Endothelial cell of umbilical vein (primary cell): ENCODE measurements around the gene MRPS5. TPM values are rescaled to one million over a fixed set of nuclear protein-coding genes. Genes with fewer than 3 reads are reported as not detected.

Experiments
- BruUV-seq: library from RNA; stranded (reverse); fragments of 400-500 nt; replicated peaks from 2 replicates; lab custom pipeline; 2021; lab: Mats Ljungman, UMichigan
- CTCF ChIA-PET: fragments of 300-600, 350-600 bp; sonication (Branson Sonifier 250); formaldehyde crosslinking; loops from one replicate; lab custom pipeline; 2021; ENCODE audit warnings: antibody characterized with exemption, inconsistent platforms; lab: Charles Lee
- POLR2A ChIA-PET: fragments of 300-600, 350-600 bp; sonication (Branson Sonifier 250); formaldehyde crosslinking; loops from one replicate; lab custom pipeline; 2021; ENCODE audit warnings: antibody characterized with exemption, inconsistent platforms; lab: Charles Lee
- DNase-seq: peaks from one replicate; pipeline ENCODE4 v3.0.0-alpha.2; 2011; ENCODE audit warnings: low read depth, low spot score
- FAIRE-seq: peaks from 2 replicates; lab custom pipeline; 2011; peaks lifted over from hg19 to GRCh38; lab: Jason Lieb, UNC
- H2AFZ ChIP-seq: 2 replicates; pipeline ENCODE4 v1.6.0; 2012; ENCODE audit warnings: low read depth, low read length, control low read depth, inconsistent platforms
- H3K27ac ChIP-seq: 2 replicates; pipeline ENCODE4 v1.5.1; 2011; ENCODE audit warnings: low read depth, mild to moderate bottlenecking, control low read depth, low read length, moderate library complexity; ENCODE audit not compliant: insufficient read depth
- H3K27me3 ChIP-seq, 2 experiments: 2 replicates each; pipeline versions ENCODE4 v1.6.0 to v1.6.1; 2011; ENCODE audit warnings: low read length in 2 of 2, mixed read lengths in 1 of 2; ENCODE audit not compliant: control insufficient read depth in 2 of 2, insufficient read depth in 2 of 2
- H3K36me3 ChIP-seq, 2 experiments: 2 replicates in 1 of 2; 3 replicates in 1 of 2; pipeline ENCODE4 v1.5.1; 2011; ENCODE audit warnings: low read length in 2 of 2, mild to moderate bottlenecking in 1 of 2, moderate library complexity in 1 of 2; ENCODE audit not compliant: control insufficient read depth in 2 of 2, insufficient read depth in 2 of 2; ENCODE audit errors: extremely low read depth in 1 of 2
- H3K4me1 ChIP-seq: 3 replicates; pipeline ENCODE4 v1.5.1; 2011; ENCODE audit warnings: mild to moderate bottlenecking, low read length; ENCODE audit not compliant: control insufficient read depth, insufficient read depth; ENCODE audit errors: extremely low read depth
- H3K4me2 ChIP-seq: 2 replicates; pipeline ENCODE4 v1.6.1; 2011; ENCODE audit warnings: low read length, control low read depth, mixed read lengths; ENCODE audit not compliant: insufficient read depth
- H3K4me3 ChIP-seq, 3 experiments: fragments of 200-600 bp in 1 of 3; sonication (generic), shearing (Covaris generic) in 1 of 3; replicated peaks in 1 of 3; 2 replicates each; pipeline ENCODE4 v1.5.1; 2011 to 2016; ENCODE audit warnings: control low read depth in 3 of 3, low read length in 3 of 3, mild to moderate bottlenecking in 2 of 3, inconsistent platforms in 1 of 3, low read depth in 1 of 3, moderate library complexity in 1 of 3; ENCODE audit not compliant: insufficient read depth in 1 of 3
- H3K79me2 ChIP-seq: 2 replicates; pipeline ENCODE4 v1.6.0; 2012; ENCODE audit warnings: low read length, inconsistent platforms; ENCODE audit not compliant: control insufficient read depth, insufficient read depth
- H3K9ac ChIP-seq: replicated peaks from 2 replicates; pipeline ENCODE3; 2011; ENCODE audit warnings: low read length, control low read depth; ENCODE audit not compliant: insufficient read depth; ENCODE audit errors: extremely low read depth
- H3K9me1 ChIP-seq: replicated peaks from 3 replicates; pipeline ENCODE4 v1.6.0; 2011; ENCODE audit warnings: mild to moderate bottlenecking, low read length; ENCODE audit not compliant: control insufficient read depth, insufficient read depth; ENCODE audit errors: extremely low read depth
- H3K9me3 ChIP-seq: replicated peaks from 2 replicates; pipeline ENCODE4 v1.5.1; 2012; ENCODE audit warnings: low read length, inconsistent platforms; ENCODE audit not compliant: control insufficient read depth, insufficient read depth
- H4K20me1 ChIP-seq: replicated peaks from 2 replicates; pipeline ENCODE3; 2011; ENCODE audit warnings: mild to moderate bottlenecking, low read length; ENCODE audit not compliant: control insufficient read depth, insufficient read depth; ENCODE audit errors: extremely low read depth
- EZH2 ChIP-seq: IDR thresholded peaks from 2 replicates; pipeline ENCODE4 v1.6.1; 2012; ENCODE audit warnings: borderline replicate concordance, low read depth, mild to moderate bottlenecking, moderate library complexity, low read length, inconsistent platforms; ENCODE audit not compliant: severe bottlenecking
- FOS ChIP-seq: IDR thresholded peaks from 2 replicates; pipeline ENCODE4 v1.6.1; 2011; ENCODE audit warnings: mild to moderate bottlenecking, low read length, moderate library complexity, borderline replicate concordance; ENCODE audit not compliant: insufficient read depth
- GATA2 ChIP-seq: IDR thresholded peaks from 2 replicates; pipeline ENCODE4 v1.7.0; 2011; ENCODE audit warnings: low read depth, mild to moderate bottlenecking, moderate library complexity, mixed read lengths, low read length; ENCODE audit not compliant: insufficient read length, insufficient read depth
- JUN ChIP-seq: IDR thresholded peaks from 2 replicates; pipeline ENCODE4 v1.6.1; 2011; ENCODE audit warnings: borderline replicate concordance, low read depth; ENCODE audit not compliant: insufficient read length, insufficient read depth
- MYC ChIP-seq: IDR thresholded peaks from one replicate; pipeline ENCODE4 v1.6.1; 2011; ENCODE audit warnings: mild to moderate bottlenecking, low read depth, low read length
- POLR2A ChIP-seq: IDR thresholded peaks from 2 replicates; pipeline ENCODE4 v1.6.1; 2012; ENCODE audit warnings: low read depth, mild to moderate bottlenecking, control low read depth, low read length
- POLR2AphosphoS5 ChIP-seq: IDR thresholded peaks from 2 replicates; pipeline ENCODE4 v1.6.1; 2012; ENCODE audit warnings: low read depth, mild to moderate bottlenecking, control low read depth, low read length, moderate library complexity; ENCODE audit not compliant: insufficient read depth
- dilution Hi-C: fragments of 300-500 bp; cut with MboI; formaldehyde crosslinking; loops from one replicate; pipeline ENCODE4 v1.15.0; 2019; ENCODE audit warnings: low sequenced_read_pairs; ENCODE audit not compliant: extremely low pct_ligation_motif_present
- intact Hi-C: fragments of 100-400 bp; cut with micrococcal nuclease; formaldehyde crosslinking; loops from one replicate; pipeline ENCODE4 v1.10.0; 2022
- polyA plus RNA-seq, 4 experiments: library from polyadenylated mRNA; depleted of rRNA in 3 of 4; stranded (reverse) in 3 of 4; unstranded in 1 of 4; fragments of >200 nt; gene quantifications; 2 replicates each; pipeline versions ENCODE4 v1.2.1 to v1.2.3, GENCODE V29; 2011 to 2012; ENCODE audit warnings: missing spikeins in 1 of 4
- total RNA-seq: library from RNA; stranded (reverse); gene quantifications from 2 replicates; pipeline ENCODE4 v1.2.3, GENCODE V29; 2021
- TF ChIP-seq, protein P1 (sequence below): IDR thresholded peaks from 2 replicates; pipeline ENCODE4 v1.6.1; 2011; ENCODE audit not compliant: insufficient read depth, insufficient read length
- TF ChIP-seq, protein P2 (sequence below), 2 donors: IDR thresholded peaks; 1 replicate in 1 of 2; 2 replicates in 1 of 2; pipeline ENCODE4 v1.5.1; 2011; ENCODE audit warnings: low read length in 2 of 2, mild to moderate bottlenecking in 2 of 2, moderate library complexity in 2 of 2, control low read depth in 1 of 2, inconsistent platforms in 1 of 2, low read depth in 1 of 2; ENCODE audit not compliant: insufficient read depth in 1 of 2; ENCODE audit errors: extremely low read depth in 1 of 2

MRPS5 gene
- total and polyA plus RNA-seq, 2 donors (not counting 3 experiments of a cell fraction or from before 2014, with no cell fraction given), result 50.5 to 62.8 TPM

DNA sequence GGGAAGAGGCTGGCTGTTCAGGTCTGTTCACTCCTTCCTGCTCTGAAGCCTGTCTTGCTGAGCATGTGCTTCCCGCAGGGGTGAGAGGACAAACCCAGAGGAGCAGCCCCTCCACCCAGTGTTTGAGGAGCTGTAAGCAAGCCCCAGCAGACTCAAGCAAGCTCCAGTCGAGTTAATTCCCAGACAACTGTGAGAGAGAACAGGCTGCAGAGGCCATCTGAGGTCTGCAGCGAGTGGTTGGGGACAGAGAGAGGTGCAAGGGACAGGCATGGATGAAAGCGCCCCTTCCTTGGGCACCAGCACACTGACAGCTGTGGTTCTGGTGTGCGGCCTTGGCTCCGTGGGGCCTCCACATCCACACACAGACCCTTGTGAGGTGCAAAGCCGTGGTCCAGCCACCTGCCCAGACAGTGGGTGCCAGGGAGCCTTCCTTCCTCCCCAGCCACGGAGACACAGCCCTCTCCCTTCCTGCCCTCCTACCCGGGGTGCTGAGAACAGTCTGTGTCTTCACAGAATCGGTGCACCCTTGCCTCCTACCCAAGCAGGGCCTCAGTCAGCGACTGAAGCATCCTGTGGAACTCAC, 59.9 kb downstream of the MRPS5 start:
- Histone ChIP-seq H3K9ac (no peak overlapping the region), H3K9me3 (no peaks in the 10 kb centered on the region), H3K36me3 (no peaks in the 10 kb centered on the region), H3K27ac (no peak overlapping the region), H3K79me2 (no peaks in the 10 kb centered on the region), H3K4me1 (no peaks in the 10 kb centered on the region), H3K4me2 (no peak overlapping the region), H4K20me1 (no peaks in the 10 kb centered on the region), H2AFZ (no peak overlapping the region), H3K4me3 (no peak overlapping the region), H3K9me1 (no peaks in the 10 kb centered on the region), H3K27me3 (no peaks in the 10 kb centered on the region)
- ChIA-PET CTCF (interaction anchor here (3.6 kb wide), 1 partner anchor 15 kb away, joined by 19 read pairs; no protein-coding TSS in a partner anchor), POLR2A (no interaction called here)
- TF ChIP-seq, protein P1, sequence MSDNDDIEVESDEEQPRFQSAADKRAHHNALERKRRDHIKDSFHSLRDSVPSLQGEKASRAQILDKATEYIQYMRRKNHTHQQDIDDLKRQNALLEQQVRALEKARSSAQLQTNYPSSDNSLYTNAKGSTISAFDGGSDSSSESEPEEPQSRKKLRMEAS, result no peak
- TF ChIP-seq EZH2 (no peak), POLR2AphosphoS5 (no peak), JUN (no peak), FOS (no peak), MYC (no peak), GATA2 (no peak), POLR2A (no peak)
- TF ChIP-seq, protein P2, sequence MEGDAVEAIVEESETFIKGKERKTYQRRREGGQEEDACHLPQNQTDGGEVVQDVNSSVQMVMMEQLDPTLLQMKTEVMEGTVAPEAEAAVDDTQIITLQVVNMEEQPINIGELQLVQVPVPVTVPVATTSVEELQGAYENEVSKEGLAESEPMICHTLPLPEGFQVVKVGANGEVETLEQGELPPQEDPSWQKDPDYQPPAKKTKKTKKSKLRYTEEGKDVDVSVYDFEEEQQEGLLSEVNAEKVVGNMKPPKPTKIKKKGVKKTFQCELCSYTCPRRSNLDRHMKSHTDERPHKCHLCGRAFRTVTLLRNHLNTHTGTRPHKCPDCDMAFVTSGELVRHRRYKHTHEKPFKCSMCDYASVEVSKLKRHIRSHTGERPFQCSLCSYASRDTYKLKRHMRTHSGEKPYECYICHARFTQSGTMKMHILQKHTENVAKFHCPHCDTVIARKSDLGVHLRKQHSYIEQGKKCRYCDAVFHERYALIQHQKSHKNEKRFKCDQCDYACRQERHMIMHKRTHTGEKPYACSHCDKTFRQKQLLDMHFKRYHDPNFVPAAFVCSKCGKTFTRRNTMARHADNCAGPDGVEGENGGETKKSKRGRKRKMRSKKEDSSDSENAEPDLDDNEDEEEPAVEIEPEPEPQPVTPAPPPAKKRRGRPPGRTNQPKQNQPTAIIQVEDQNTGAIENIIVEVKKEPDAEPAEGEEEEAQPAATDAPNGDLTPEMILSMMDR (IDR thresholded peaks at IDR 0.05; ENCODE audit: extremely low read depth in 1 of 2, insufficient read depth in 1 of 2, low read depth in 1 of 2, low read length in 2 of 2), result no peak
- BruUV-seq, result no TSS peak
- FAIRE-seq, result no peak
- intact Hi-C loops, result no loop called here
- dilution Hi-C loops, result no loop called here
- DNase-seq, result no peak
